Transverse colon (tissue), 4 donors: Measurements from ENCODE around the gene CERS5. TPM values are rescaled to one million over a fixed set of nuclear protein-coding genes. Genes with fewer than 3 reads are reported as not detected.

Experiments used
- DNase-seq: peaks from one replicate; pipeline ENCODE4 v3.0.0-alpha.2; 2019
- H3K27ac ChIP-seq, 4 donors: fragments of 200-600 bp; sonication (generic); 2 replicates each; pipeline ENCODE4 v1.5.1; 2016 to 2018; ENCODE audit warnings: inconsistent platforms in 4 of 4
- H3K27me3 ChIP-seq: fragments of 200-600 bp; sonication (generic); 2 replicates; pipeline ENCODE4 v1.5.1; 2017; ENCODE audit warnings: inconsistent platforms
- H3K36me3 ChIP-seq, 4 donors: fragments of 200-600 bp; sonication (generic); 2 replicates each; pipeline ENCODE4 v1.5.1; 2017 to 2019; ENCODE audit warnings: inconsistent platforms in 4 of 4
- H3K4me1 ChIP-seq, 4 donors: fragments of 200-600 bp; sonication (generic); 2 replicates each; pipeline ENCODE4 v1.5.1; 2017 to 2020; ENCODE audit warnings: inconsistent platforms in 4 of 4
- H3K4me3 ChIP-seq, 4 donors: fragments of 200-600 bp; sonication (generic); 1 replicate in 1 of 4; 2 replicates in 3 of 4; pipeline versions ENCODE4 v1.5.1 to v1.6.1; 2017 to 2019; ENCODE audit warnings: inconsistent platforms in 4 of 4
- H3K9me3 ChIP-seq, 2 donors: fragments of 200-600 bp; sonication (generic); 2 replicates each; pipeline ENCODE4 v1.5.1; 2017 to 2019; ENCODE audit warnings: inconsistent platforms in 2 of 2
- CTCF ChIP-seq, 5 experiments: fragments of 200-600 bp in 3 of 5; fragments of 450-650 bp in 2 of 5; sonication (generic) in 3 of 5; IDR thresholded peaks; 1 replicate in 2 of 5; 2 replicates in 3 of 5; pipeline ENCODE4 v1.5.1; 2016 to 2017; ENCODE audit warnings: antibody characterized with exemption in 5 of 5, inconsistent platforms in 3 of 5, mild to moderate bottlenecking in 2 of 5, moderate library complexity in 1 of 5
- EP300 ChIP-seq: sonication (generic); formaldehyde crosslinking; IDR thresholded peaks from one replicate; pipeline ENCODE4 v1.6.1; 2017; ENCODE audit warnings: antibody characterized with exemption, low read depth
- POLR2A ChIP-seq: fragments of 450-650 bp; IDR thresholded peaks from one replicate; pipeline ENCODE4 v1.6.1; 2016; ENCODE audit warnings: antibody characterized with exemption, mild to moderate bottlenecking, moderate library complexity
- POLR2AphosphoS5 ChIP-seq, 3 donors: sonication (generic); formaldehyde crosslinking; IDR thresholded peaks; one replicate each; pipeline ENCODE4 v1.6.1; 2016; ENCODE audit warnings: antibody characterized with exemption in 3 of 3
- WGBS, 2 donors: methylation state at CpG; one replicate each; pipeline ENCODE4 v1.1.5; 2018; ENCODE audit warnings: low coverage in 1 of 2; 5-methylcytosine and 5-hydroxymethylcytosine counted together
- in situ Hi-C, 4 donors: fragments of 200-750 bp; cut with MboI; loops; one replicate each; pipeline versions ENCODE4 v1.15.0 to v1.15.1; 2017; ENCODE audit warnings: low sequenced_read_pairs in 3 of 4, low pct_ligation_motif_present in 1 of 4, low pct_unique_long_range_greater_than_20kb in 1 of 4
- intact Hi-C: fragments of 100-400 bp; cut with DNase I; formaldehyde crosslinking; loops from one replicate; pipeline ENCODE4 v1.15.1; 2023; ENCODE audit warnings: low total_unique reads
- total RNA-seq, 4 donors: library from RNA; depleted of rRNA; stranded (reverse); fragments of >200 nt; gene quantifications; one replicate each; pipeline ENCODE4 v1.1.0, GENCODE V29; 2016

The CERS5 gene
- total RNA-seq: 10 to 100 TPM; 17.5 to 32.5 (median 21.0) TPM

- H3K4me3 ChIP-seq: peak within 1 kb of the TSS; percentile 70 to 85 (median 80)
- peak; percentile 99 for DNase-seq
- H3K4me1 ChIP-seq: peaks cover 2 to 22% (median 12%) of the 10 kb centered on the region in 4 donors
- H3K27me3 ChIP-seq: no peaks in the 10 kb centered on the region
- intact Hi-C loops: no loop called here
- 0 to 1% methylated on average over 8 to 47 of the region's 70 CpGs for WGBS, 2 donors
- no peaks in the 10 kb centered on the region for H3K9me3 ChIP-seq
- H3K36me3 ChIP-seq: no peaks in the 10 kb centered on the region
- TF ChIP-seq EP300 (no peak), POLR2AphosphoS5 (IDR thresholded peaks at IDR 0.05) (peak; percentile 49 to 83 (median 76)), POLR2A (peak; percentile 73), CTCF (IDR thresholded peaks at IDR 0.05) (peak; percentile 23 to 59 (median 35))
- in situ Hi-C loops: loop anchor here in 1 of 4 donors (10.0 kb wide), 1 partner anchor 52 kb away; the partner anchor contains the start of gene COX14
- H3K27ac ChIP-seq: peak within 1 kb of the TSS; percentile 88 to 93 (median 92)
These were observed at the start of gene CERS5 for GRCh38 chr12:50167049-50167828. Gene CERS5, minus strand, starts transcription at chr12:50167369. Its CDS starts 72 bp downstream, at chr12:50167297.

- in situ Hi-C loops: no loop called here
These were observed 47.9 kb upstream of the CERS5 start for GRCh38 chr12:50215033-50215432.

GRCh38 chr12:50214018-50214417 lies 46.8 kb upstream of the CERS5 start:
- 56% methylated on average over 1 of the region's 1 CpG for WGBS, 2 donors
- no peak for DNase-seq
- Histone ChIP-seq H3K27ac (no peak overlapping the region), H3K36me3 (no peaks in the 10 kb centered on the region), H3K27me3 (no peaks in the 10 kb centered on the region), H3K9me3 (no peaks in the 10 kb centered on the region), H3K4me1 (peaks cover 0 to 20% (median 0%) of the 10 kb centered on the region in 4 donors), H3K4me3 (no peak overlapping the region)
- intact Hi-C loops: no loop called here
- in situ Hi-C loops: no loop called here
- no peak for TF ChIP-seq EP300
- TF ChIP-seq POLR2AphosphoS5 (IDR thresholded peaks at IDR 0.05): no peak
- no peak for TF ChIP-seq POLR2A
- TF ChIP-seq CTCF (IDR thresholded peaks at IDR 0.05): no peak

More at GRCh38 chr12:50215033-50215432, 47.9 kb upstream of the CERS5 start:
- Histone ChIP-seq H3K9me3 (no peaks in the 10 kb centered on the region), H3K27me3 (no peaks in the 10 kb centered on the region), H3K4me1 (peaks cover 0 to 30% (median 3%) of the 10 kb centered on the region in 4 donors), H3K27ac (no peak overlapping the region), H3K36me3 (no peaks in the 10 kb centered on the region), H3K4me3 (no peak overlapping the region)
- TF ChIP-seq POLR2A (no peak), EP300 (no peak), POLR2AphosphoS5 (IDR thresholded peaks at IDR 0.05) (no peak), CTCF (IDR thresholded peaks at IDR 0.05) (no peak)
- no peak for DNase-seq
- intact Hi-C loops: no loop called here
- WGBS, 2 donors: 81 to 90% methylated on average over 3 of the region's 3 CpGs

GRCh38 chr12:50213439-50213838 lies 46.3 kb upstream of the CERS5 start:
- 67 to 93% methylated on average over 2 of the region's 2 CpGs for WGBS, 2 donors
- H3K27me3 ChIP-seq: no peaks in the 10 kb centered on the region
- TF ChIP-seq EP300: no peak
- no peak for TF ChIP-seq CTCF (IDR thresholded peaks at IDR 0.05)
- no peak for TF ChIP-seq POLR2A
- TF ChIP-seq POLR2AphosphoS5 (IDR thresholded peaks at IDR 0.05): no peak
- in situ Hi-C loops (no loop called here), intact Hi-C loops (no loop called here)
- H3K27ac ChIP-seq: no peak overlapping the region
- H3K36me3 ChIP-seq: peaks cover 0 to 5% (median 0%) of the 10 kb centered on the region in 4 donors
- no peak for DNase-seq
- no peak overlapping the region for H3K4me3 ChIP-seq
- H3K4me1 ChIP-seq: peaks cover 0 to 20% (median 0%) of the 10 kb centered on the region in 4 donors
- H3K9me3 ChIP-seq: no peaks in the 10 kb centered on the region
